Measurements from ENCODE around the gene RMP24.
"Not testable (repeated sequence)": the region's sequence is repeated elsewhere in the genome, so short reads cannot be mapped to it uniquely, and the experiment has no call there.

The RMP24 gene

DNA sequence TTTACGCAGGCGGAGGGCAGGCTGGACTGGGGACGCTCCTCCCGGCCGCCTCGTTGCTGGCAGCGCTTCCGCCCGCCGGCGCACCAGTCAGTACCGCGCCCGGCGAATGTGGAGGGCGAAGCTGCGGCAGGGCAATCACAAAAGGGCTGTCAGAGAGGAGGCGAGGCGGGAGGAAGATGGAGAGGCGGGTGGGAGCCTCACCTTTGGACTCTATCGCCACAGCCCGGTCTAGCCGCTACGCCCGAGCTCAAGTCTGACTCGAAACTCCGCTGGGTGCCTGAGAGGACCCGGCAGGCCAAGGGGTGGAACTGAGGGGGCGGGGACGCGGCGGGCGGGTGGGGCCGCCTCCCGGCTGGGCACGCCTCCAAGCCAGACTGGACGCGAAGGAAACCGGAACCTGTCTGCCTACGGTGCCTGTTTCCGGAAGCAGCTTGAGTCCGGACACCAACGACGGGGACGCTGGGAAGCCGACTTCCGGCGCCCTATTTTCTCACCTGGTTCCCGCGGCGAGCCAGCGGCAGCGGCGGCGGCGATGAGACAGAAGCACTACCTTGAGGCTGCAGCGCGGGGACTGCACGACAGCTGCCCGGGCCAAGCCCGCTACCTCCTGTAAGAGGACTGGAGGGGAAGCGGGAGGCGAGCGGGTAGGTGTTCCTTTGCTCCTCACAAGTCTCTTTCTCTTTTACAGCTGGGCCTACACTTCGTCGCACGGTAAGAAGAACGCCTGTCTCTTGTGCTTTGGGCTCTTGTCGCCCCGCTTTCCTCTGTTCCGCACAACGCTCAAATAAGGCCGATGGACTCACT is at the start of gene RMP24:
TSS of gene RMP24 (plus strand) at position 483 of the 804 bp plus-strand sequence.
- peak; percentile 71 for DNase-seq (ENCODE audit: low read depth)

GRCh38 chr18:35923939-35924684 is 48.4 kb upstream of the RMP24 start:
- DNase-seq (ENCODE audit: low read depth) = no peak

DNA sequence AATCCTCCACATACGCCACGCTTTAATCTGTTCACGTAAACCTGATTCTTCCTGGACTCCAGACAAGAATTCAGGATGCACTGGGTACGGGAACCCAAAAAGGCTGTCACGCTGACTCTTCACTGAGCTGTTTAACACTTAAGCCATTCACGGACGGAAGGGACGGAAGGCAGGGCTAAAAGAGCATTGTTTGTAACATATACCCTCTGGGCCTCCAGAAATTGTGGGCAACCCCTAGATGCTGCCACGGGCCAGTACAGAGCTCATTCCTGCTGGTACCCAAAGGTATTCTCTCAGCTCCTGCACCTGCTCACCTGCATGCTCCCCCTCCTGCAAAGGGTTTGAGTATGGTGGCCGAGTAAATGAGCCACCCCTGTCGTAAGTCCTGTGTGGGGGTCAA is 45.6 kb upstream of the RMP24 start:
- no peak for DNase-seq (ENCODE audit: low read depth)

GRCh38 chr18:35927430-35927829 is 45.0 kb upstream of the RMP24 start:
- no peak for DNase-seq (ENCODE audit: low read depth)

- no peak for DNase-seq (ENCODE audit: low read depth)
These were observed 38.5 kb upstream of the RMP24 start for GRCh38 chr18:35933982-35934381.

DNA sequence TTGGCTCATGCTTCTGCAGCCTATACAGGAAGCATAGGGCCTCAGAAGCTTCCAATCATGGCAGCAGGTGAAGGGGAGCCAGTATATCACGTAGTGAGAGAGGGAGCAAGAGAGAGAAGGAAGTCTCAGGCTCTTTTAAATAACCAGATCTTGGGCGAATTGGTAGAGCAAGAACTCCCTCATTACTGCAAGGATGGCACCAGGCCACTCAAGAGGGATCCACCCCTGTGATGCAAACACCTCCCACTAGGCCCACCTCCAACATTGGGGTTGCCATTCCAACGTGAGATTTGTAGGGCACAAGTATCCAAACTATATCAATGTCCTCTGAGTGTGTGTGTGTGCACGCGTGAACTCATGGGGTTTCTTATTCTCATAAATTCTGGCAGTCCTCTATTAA is 37.6 kb upstream of the RMP24 start:
- no peak for DNase-seq (ENCODE audit: low read depth)

DNA sequence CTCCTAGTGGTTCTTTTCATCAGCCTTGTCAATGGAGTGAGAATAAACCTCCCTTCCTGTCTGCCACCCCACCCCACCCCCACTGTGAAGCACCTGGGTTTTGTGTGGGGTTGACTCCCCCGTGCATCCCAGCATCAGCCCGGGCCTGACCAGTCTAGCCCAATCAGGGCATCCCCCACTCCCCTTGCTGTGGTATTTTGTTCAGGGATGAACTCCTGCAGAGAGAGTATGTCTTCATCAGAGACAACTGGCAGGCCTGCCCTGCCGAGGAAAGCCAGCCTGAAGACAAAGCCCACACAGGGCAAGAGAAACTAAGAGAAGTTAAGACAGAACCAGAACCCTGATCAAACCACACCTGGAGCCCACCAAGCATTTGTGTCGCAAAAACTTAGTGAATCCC is 36.7 kb upstream of the RMP24 start:
- DNase-seq (ENCODE audit: low read depth) = no peak

DNA sequence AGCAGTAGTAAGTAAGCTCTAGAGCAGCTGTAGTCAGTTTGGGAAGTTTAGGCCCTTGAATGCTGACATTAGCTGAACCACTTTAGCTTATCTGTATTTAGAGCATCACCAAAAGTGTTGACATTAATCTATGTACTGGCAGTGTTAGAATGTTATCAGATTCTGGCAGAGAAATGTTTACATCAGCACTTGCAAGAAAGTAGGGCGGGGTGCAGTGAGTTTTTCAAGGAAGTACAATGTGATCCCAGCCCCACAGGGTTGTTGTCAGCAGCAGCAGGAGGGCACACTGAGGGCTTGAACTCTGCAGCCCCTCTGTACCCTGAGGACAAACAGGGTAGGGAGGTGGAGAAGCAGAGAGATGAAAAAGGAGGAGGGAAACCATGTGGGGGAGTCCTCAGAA is 35.5 kb upstream of the RMP24 start:
- DNase-seq (ENCODE audit: low read depth) = no peak

- no peak for DNase-seq (ENCODE audit: low read depth)
These were observed 34.3 kb upstream of the RMP24 start for GRCh38 chr18:35938158-35938557.

DNA sequence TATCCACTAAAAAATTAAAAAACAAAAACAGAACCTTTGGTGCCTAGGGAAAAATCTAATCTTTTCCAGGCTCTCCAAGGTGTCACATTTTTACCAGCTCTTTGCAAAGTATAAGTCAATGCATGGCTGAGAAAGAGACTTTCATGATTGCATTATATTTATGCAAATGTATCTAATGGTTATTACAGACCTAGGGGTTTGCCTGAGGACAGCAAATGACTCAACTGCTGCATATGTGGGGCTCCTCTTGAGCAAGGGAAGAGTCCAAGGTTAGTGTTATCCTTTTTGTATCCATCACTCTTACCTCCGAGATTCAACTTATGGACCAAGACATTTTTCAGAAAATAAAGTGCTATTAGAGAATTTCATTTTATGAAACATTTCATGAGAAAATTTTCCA is 33.9 kb upstream of the RMP24 start:
- no peak for DNase-seq (ENCODE audit: low read depth)

GRCh38 chr18:35939138-35939537 is 33.3 kb upstream of the RMP24 start:
- no peak for DNase-seq (ENCODE audit: low read depth)

GRCh38 chr18:35941299-35941698 is 31.2 kb upstream of the RMP24 start:
- no peak for DNase-seq (ENCODE audit: low read depth)

DNA sequence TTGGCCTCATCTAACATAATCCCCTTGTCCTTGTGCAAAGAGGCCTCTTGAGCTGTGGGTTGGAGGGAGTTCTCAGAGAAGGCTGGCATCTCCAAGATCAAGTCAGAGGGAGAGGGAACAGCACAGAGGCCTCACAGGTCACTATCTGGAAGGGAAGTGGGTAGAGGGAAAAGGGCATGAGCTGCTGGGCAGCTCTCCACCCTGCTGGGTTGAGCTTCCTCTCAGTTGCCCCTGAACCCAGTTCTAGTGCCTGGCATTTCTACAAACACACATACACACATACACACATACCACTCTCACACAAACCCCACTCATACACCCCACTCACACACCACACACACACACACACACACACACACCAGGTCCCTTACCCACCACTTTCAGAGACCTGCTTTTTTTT is 30.3 kb upstream of the RMP24 start:
- DNase-seq (ENCODE audit: low read depth) = no peak

DNA sequence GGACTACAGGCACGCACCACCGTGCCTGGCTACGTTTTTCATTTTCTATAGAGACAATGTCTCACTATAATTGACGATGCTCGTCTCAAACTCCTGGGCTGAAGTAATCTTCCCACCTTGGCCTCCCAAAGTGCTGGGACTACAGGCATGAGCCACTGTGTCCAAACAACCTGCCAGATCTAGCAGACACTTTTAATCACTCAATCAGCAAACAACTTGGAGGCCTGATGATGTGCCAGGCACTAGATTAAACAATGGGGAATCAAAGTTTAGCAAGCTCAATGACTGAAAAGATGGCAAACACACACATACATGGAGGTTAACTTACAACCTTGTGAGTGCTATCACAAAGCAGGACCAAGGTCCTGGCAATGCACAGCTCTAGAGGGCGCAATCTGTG is 29.8 kb upstream of the RMP24 start:
- no peak for DNase-seq (ENCODE audit: low read depth)

DNA sequence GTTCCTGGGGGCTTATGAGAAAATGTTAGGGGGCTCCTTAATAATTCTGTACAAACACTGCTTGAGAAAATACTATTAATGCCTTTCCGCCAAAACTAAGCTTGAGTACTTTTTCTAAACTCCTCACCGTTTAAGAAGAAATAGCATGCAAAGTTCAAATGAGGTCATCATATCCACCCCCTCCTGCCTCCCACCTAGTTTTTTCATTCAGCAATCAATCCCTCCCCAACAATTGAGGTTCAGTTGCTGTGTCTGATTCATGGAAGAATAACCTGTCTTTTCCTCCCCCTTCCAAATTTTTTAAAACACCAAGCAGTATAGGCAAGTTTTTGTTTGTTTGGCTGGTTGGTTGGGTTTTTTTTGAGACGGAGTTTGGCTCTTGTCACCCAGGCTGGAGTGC is 24.4 kb upstream of the RMP24 start:
- no peak for DNase-seq (ENCODE audit: low read depth)

- DNase-seq (ENCODE audit: low read depth) = no peak
These were observed 23.4 kb upstream of the RMP24 start for GRCh38 chr18:35949090-35949489.

GRCh38 chr18:35949903-35950627 is 22.4 kb upstream of the RMP24 start:
- peak; percentile 9 for DNase-seq (ENCODE audit: low read depth)

DNA sequence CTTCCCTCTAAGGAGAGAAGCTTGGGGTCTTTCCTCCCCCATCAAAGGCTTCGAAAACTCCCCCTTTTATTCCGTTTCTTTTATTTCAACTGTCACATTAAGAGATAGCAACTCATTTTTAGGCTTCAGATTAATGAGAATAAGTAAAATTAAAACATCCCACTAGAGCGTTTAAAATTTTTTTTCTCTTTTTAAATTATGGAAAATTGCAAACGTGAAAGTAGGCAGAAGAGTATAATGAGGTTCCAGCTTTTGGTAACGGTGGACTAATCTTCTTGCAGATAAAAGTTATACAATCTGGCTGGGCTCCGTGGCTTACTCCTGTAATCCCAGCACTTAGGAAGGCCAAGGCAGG is 21.9 kb upstream of the RMP24 start:
- DNase-seq (ENCODE audit: low read depth) = no peak

DNA sequence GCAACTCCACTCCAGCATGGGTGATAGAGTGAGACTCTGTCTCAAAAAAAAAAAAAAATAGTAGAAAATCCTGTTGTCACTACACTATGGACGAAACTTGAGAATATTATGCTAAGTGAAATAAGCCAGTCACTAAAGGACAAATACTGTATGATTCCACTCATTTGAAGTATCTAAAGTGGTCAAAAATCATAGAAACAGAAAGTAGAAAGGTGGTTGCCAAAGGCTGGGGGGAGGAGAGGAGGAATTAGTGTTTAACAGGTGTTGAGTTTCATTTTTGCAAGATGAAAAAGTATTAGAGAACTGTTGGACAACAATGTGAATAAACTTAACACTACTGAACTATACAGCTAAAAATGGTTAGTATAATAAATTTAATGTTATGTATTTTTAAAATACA is 18.8 kb upstream of the RMP24 start:
- DNase-seq (ENCODE audit: low read depth) = no peak

DNA sequence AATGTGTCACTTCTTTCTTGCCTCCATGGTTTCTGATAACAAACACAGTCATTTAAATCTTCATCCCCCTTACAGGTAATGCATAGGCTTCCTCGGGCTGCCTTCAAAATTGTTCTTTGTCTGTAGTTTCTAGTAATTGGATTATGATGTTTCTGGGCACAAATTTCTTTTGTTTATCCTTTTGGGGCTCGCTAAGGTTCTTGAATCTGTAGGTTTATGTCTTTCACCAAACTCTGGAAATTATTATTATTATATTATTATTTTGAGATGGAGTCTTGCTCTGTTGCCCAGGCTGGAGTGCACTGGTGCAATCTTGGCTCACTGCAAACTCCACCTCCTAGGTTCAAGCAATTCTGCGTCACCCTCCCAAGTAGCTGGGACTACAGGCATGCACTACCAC is 16.3 kb upstream of the RMP24 start:
- no peak for DNase-seq (ENCODE audit: low read depth)

GRCh38 chr18:35962320-35962719 is 10.2 kb upstream of the RMP24 start:
- no peak for DNase-seq (ENCODE audit: low read depth)

DNA sequence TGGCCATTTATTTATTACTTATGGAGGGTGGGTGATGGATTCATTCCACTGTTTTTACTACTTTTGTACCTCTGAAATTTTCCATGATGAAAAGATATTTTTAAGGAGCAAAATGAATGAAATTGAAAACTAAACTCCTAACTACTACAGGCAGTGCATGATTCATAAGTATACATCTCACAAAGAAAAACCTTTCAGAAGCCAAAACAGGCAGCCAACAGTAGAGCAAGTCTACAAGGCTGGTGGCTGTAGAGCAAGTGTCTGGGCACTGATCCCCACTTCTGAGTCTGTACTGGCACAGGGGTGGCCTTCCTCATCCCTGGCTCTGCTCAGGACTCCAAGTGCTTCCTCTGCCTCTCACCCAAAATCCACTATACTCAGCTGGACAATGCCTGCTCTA is 8.2 kb upstream of the RMP24 start:
- DNase-seq (ENCODE audit: low read depth) = no peak

- DNase-seq (ENCODE audit: low read depth) = not testable (repeated sequence)
These were observed 4.6 kb upstream of the RMP24 start for GRCh38 chr18:35967866-35968265.

All from GM04503 (cell line).